Jurkat, Clone E6-1 (cell line): ENCODE results near the gene ACOXL.

Experiments used
- DNase-seq: peaks from one replicate; pipeline ENCODE4 v3.0.0-alpha.2; 2011; ENCODE audit warnings: low read depth, low spot score
- H3K4me3 ChIP-seq: 2 replicates; pipeline ENCODE4 v1.5.1; 2011; ENCODE audit warnings: mild to moderate bottlenecking, low read length, control low read depth, moderate library complexity

ACOXL gene

GRCh38 chr2:110717734-110718133 is 14.6 kb upstream of the ACOXL start:
- no peak for DNase-seq
- no peak overlapping the region for H3K4me3 ChIP-seq

- DNase-seq: no peak
- no peak overlapping the region for H3K4me3 ChIP-seq
These were observed 14.0 kb upstream of the ACOXL start for GRCh38 chr2:110718382-110718781.

- DNase-seq: no peak
- no peak overlapping the region for H3K4me3 ChIP-seq
These were observed 13.4 kb upstream of the ACOXL start for GRCh38 chr2:110718990-110719389.

- no peak for DNase-seq
- H3K4me3 ChIP-seq: no peak overlapping the region
These were observed 11.8 kb upstream of the ACOXL start for GRCh38 chr2:110720547-110720946.

- DNase-seq: no peak
These were observed 7.6 kb upstream of the ACOXL start for GRCh38 chr2:110724820-110725219.

GRCh38 chr2:110725370-110725769 is 7.0 kb upstream of the ACOXL start:
- no peak overlapping the region for H3K4me3 ChIP-seq
- no peak for DNase-seq

More at GRCh38 chr2:110724820-110725219, 7.6 kb upstream of the ACOXL start:
- H3K4me3 ChIP-seq: no peak overlapping the region

- no peak for DNase-seq
These were observed 6.5 kb upstream of the ACOXL start for GRCh38 chr2:110725859-110726258.

GRCh38 chr2:110726285-110726684 is 6.1 kb upstream of the ACOXL start:
- no peak overlapping the region for H3K4me3 ChIP-seq
- DNase-seq: no peak

More at GRCh38 chr2:110725859-110726258, 6.5 kb upstream of the ACOXL start:
- H3K4me3 ChIP-seq: no peak overlapping the region

- H3K4me3 ChIP-seq: no peak overlapping the region
- DNase-seq: no peak
These were observed 4.5 kb upstream of the ACOXL start for GRCh38 chr2:110727923-110728322.

- no peak overlapping the region for H3K4me3 ChIP-seq
- DNase-seq: no peak
These were observed 3.3 kb upstream of the ACOXL start for GRCh38 chr2:110729106-110729505.

GRCh38 chr2:110731064-110731463 is 1.3 kb upstream of the ACOXL start:
- no peak overlapping the region for H3K4me3 ChIP-seq
- peak; percentile 58 for DNase-seq

- no peak overlapping the region for H3K4me3 ChIP-seq
- DNase-seq: no peak
These were observed 3.0 kb downstream of the ACOXL start for GRCh38 chr2:110735366-110735765.

- no peak overlapping the region for H3K4me3 ChIP-seq
These were observed 5.4 kb downstream of the ACOXL start for GRCh38 chr2:110737783-110738182.

GRCh38 chr2:110740747-110741349 is 8.5 kb downstream of the ACOXL start:
- H3K4me3 ChIP-seq: no peak overlapping the region
- DNase-seq: no peak

More at GRCh38 chr2:110737783-110738182, 5.4 kb downstream of the ACOXL start:
- no peak for DNase-seq

- peak overlapping the region; percentile 13; the same call in 1 of the 2 replicates for H3K4me3 ChIP-seq
- DNase-seq: peak; percentile 76
These were observed 9.2 kb downstream of the ACOXL start for GRCh38 chr2:110741491-110741980.

GRCh38 chr2:110742412-110742811 is 10.0 kb downstream of the ACOXL start:
- no peak overlapping the region for H3K4me3 ChIP-seq
- no peak for DNase-seq

- H3K4me3 ChIP-seq: no peak overlapping the region
- no peak for DNase-seq
These were observed 11.2 kb downstream of the ACOXL start for GRCh38 chr2:110743600-110743999.

GRCh38 chr2:110744429-110744828 is 12.1 kb downstream of the ACOXL start:
- no peak for DNase-seq
- H3K4me3 ChIP-seq: no peak overlapping the region

- DNase-seq: no peak
- no peak overlapping the region for H3K4me3 ChIP-seq
These were observed 12.7 kb downstream of the ACOXL start for GRCh38 chr2:110745048-110745447.

- peak; percentile 37 for DNase-seq
- H3K4me3 ChIP-seq: peak overlapping the region; percentile 40
These were observed 14.5 kb downstream of the ACOXL start for GRCh38 chr2:110746586-110747521.
